ENCODE data around the gene PLOD2.

- TF ChIP-seq CTCF (IDR thresholded peaks at IDR 0.05), result no peak
- no peak for TF ChIP-seq ELF4 (CRISPR knock-in tag; IDR thresholded peaks at IDR 0.05; ENCODE audit: low read depth)
- no peak for TF ChIP-seq MLX (CRISPR knock-in tag; IDR thresholded peaks at IDR 0.05)
- TF ChIP-seq PRDM15 (CRISPR knock-in tag; IDR thresholded peaks at IDR 0.05), result no peak
- no peak for TF ChIP-seq RELA (CRISPR knock-in tag; IDR thresholded peaks at IDR 0.05; ENCODE audit: borderline replicate concordance)
- TF ChIP-seq, protein P1, sequence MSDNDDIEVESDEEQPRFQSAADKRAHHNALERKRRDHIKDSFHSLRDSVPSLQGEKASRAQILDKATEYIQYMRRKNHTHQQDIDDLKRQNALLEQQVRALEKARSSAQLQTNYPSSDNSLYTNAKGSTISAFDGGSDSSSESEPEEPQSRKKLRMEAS (CRISPR knock-in tag; IDR thresholded peaks at IDR 0.05), result no peak
- no peak for TF ChIP-seq FOXJ3 (CRISPR knock-in tag; IDR thresholded peaks at IDR 0.05; ENCODE audit: borderline replicate concordance)
- TF ChIP-seq CBFB (CRISPR knock-in tag; IDR thresholded peaks at IDR 0.05; ENCODE audit: low read depth), result no peak
- TF ChIP-seq ZNF263 (CRISPR knock-in tag; IDR thresholded peaks at IDR 0.05; ENCODE audit: low read depth), result no peak
- no peak for TF ChIP-seq ZNF671 (CRISPR knock-in tag; IDR thresholded peaks at IDR 0.05)
- TF ChIP-seq ZNF532 (CRISPR knock-in tag; IDR thresholded peaks at IDR 0.05; ENCODE audit: borderline replicate concordance), result no peak
- no peak for TF ChIP-seq USF1 (CRISPR knock-in tag; IDR thresholded peaks at IDR 0.05)
- TF ChIP-seq ZNF121 (CRISPR knock-in tag; IDR thresholded peaks at IDR 0.05), result no peak
These were observed 9.6 kb upstream of the PLOD2 start for GRCh38 chr3:146170591-146170990.
